GM21619 (cell line): ENCODE data around the gene AKAP10.
"Not testable (repeated sequence)": the region's sequence is repeated elsewhere in the genome, so short reads cannot be mapped to it uniquely, and the experiment has no call there.

Experiments used
- ATAC-seq: cut with Tn5 transposase; IDR thresholded peaks from one replicate; pipeline ENCODE4 v1.9.1; 2021; ENCODE audit not compliant: unreplicated experiment

Gene AKAP10

GRCh38 chr17:19933628-19934027, 44.0 kb downstream of the AKAP10 start:
- no peak for ATAC-seq

GRCh38 chr17:19933221-19933620, 44.4 kb downstream of the AKAP10 start:
- no peak for ATAC-seq

- no peak for ATAC-seq
Observed at GRCh38 chr17:19928299-19928698, 49.3 kb downstream of the AKAP10 start.

GRCh38 chr17:19915245-19915978, 62.2 kb downstream of the AKAP10 start:
- no peak for ATAC-seq

- no peak for ATAC-seq
Observed at GRCh38 chr17:19911033-19911432, 66.6 kb downstream of the AKAP10 start.

- ATAC-seq, result no peak
Observed at GRCh38 chr17:19909139-19909538, 68.5 kb downstream of the AKAP10 start.

- ATAC-seq, result no peak
Observed at GRCh38 chr17:19905502-19905901, 72.1 kb downstream of the AKAP10 start.

GRCh38 chr17:19904924-19905323, 72.7 kb downstream of the AKAP10 start:
- ATAC-seq, result no peak

GRCh38 chr17:19904412-19904811, 73.2 kb downstream of the AKAP10 start:
- no peak for ATAC-seq

GRCh38 chr17:19900809-19901208, 76.8 kb downstream of the AKAP10 start:
- no peak for ATAC-seq

GRCh38 chr17:19897903-19898302, 79.7 kb downstream of the AKAP10 start:
- no peak for ATAC-seq

- ATAC-seq, result no peak
Observed at GRCh38 chr17:19897090-19897837, 80.4 kb downstream of the AKAP10 start.

- ATAC-seq, result no peak
Observed at GRCh38 chr17:19896679-19897078, 80.9 kb downstream of the AKAP10 start.

- not testable (repeated sequence) for ATAC-seq
Observed at GRCh38 chr17:19890554-19890953, 87.1 kb downstream of the AKAP10 start.

- ATAC-seq, result not testable (repeated sequence)
Observed at GRCh38 chr17:19890001-19890400, 87.6 kb downstream of the AKAP10 start.

GRCh38 chr17:19886116-19886515, 91.5 kb downstream of the AKAP10 start:
- no peak for ATAC-seq

- no peak for ATAC-seq
Observed at GRCh38 chr17:19883537-19884215, 94.0 kb downstream of the AKAP10 start.

- no peak for ATAC-seq
Observed at GRCh38 chr17:19880393-19880792, 97.2 kb downstream of the AKAP10 start.

GRCh38 chr17:19877364-19877945, 100.2 kb downstream of the AKAP10 start:
- no peak for ATAC-seq

GRCh38 chr17:19876529-19877161, 101.0 kb downstream of the AKAP10 start:
- no peak for ATAC-seq

GRCh38 chr17:19874256-19874655, 103.4 kb downstream of the AKAP10 start:
- ATAC-seq, result no peak
